Stimulated activated naive CD8-positive, alpha-beta T cell treated with anti-CD3 and anti-CD28 coated beads, Interleukin-15, Interleukin-2, amounts not matched to agents 100 ng/mL and 50 ng/mL, for 24 hours (primary cell): ENCODE results near the gene RAB15.
A peak's percentile ranks its signal among the peaks of the same experiment; 100 is the strongest.

Experiments
- H3K27ac Mint-ChIP-seq: one replicate; pipeline ENCODE4 v1.8.0; 2021; ENCODE audit warnings: mild to moderate bottlenecking, mixed read lengths
- H3K27me3 Mint-ChIP-seq: one replicate; pipeline ENCODE4 v1.8.0; 2021; ENCODE audit warnings: mixed read lengths
- H3K36me3 Mint-ChIP-seq: one replicate; pipeline ENCODE4 v1.8.0; 2021; ENCODE audit warnings: low read depth, mixed read lengths
- H3K4me1 Mint-ChIP-seq: one replicate; pipeline ENCODE4 v1.8.0; 2021; ENCODE audit warnings: low read depth, mixed read lengths
- H3K4me3 Mint-ChIP-seq: one replicate; pipeline ENCODE4 v1.8.0; 2021; ENCODE audit warnings: mild to moderate bottlenecking, mixed read lengths
- H3K9me3 Mint-ChIP-seq: one replicate; pipeline ENCODE4 v1.8.0; 2021; ENCODE audit warnings: mixed read lengths

The RAB15 gene

GRCh38 chr14:64997108-64997794 lies 25.1 kb upstream of the RAB15 start:
- Mint-ChIP-seq H3K4me3 (no peak overlapping the region), H3K27ac (peak overlapping the region; percentile 41), H3K4me1 (peaks cover 43% of the 10 kb centered on the region), H3K36me3 (peaks cover 5% of the 10 kb centered on the region), H3K27me3 (no peaks in the 10 kb centered on the region), H3K9me3 (no peaks in the 10 kb centered on the region)

- Mint-ChIP-seq H3K4me1 (peaks cover 47% of the 10 kb centered on the region), H3K9me3 (no peaks in the 10 kb centered on the region), H3K36me3 (peaks cover 9% of the 10 kb centered on the region), H3K27ac (no peak overlapping the region), H3K27me3 (no peaks in the 10 kb centered on the region), H3K4me3 (no peak overlapping the region)
Measured at GRCh38 chr14:64995291-64995690, 23.2 kb upstream of the RAB15 start.

- Mint-ChIP-seq H3K36me3 (peaks cover 12% of the 10 kb centered on the region), H3K27me3 (no peaks in the 10 kb centered on the region), H3K4me3 (no peak overlapping the region), H3K27ac (no peak overlapping the region), H3K4me1 (peaks cover 51% of the 10 kb centered on the region), H3K9me3 (no peaks in the 10 kb centered on the region)
Measured at GRCh38 chr14:64994540-64994939, 22.4 kb upstream of the RAB15 start.

- Mint-ChIP-seq H3K27me3 (no peaks in the 10 kb centered on the region), H3K27ac (no peak overlapping the region), H3K9me3 (no peaks in the 10 kb centered on the region), H3K4me3 (no peak overlapping the region), H3K4me1 (peaks cover 49% of the 10 kb centered on the region), H3K36me3 (peaks cover 16% of the 10 kb centered on the region)
Measured at GRCh38 chr14:64993266-64993930, 21.3 kb upstream of the RAB15 start.

GRCh38 chr14:64992328-64992885 lies 20.3 kb upstream of the RAB15 start:
- peaks cover 16% of the 10 kb centered on the region for H3K36me3 Mint-ChIP-seq
- no peaks in the 10 kb centered on the region for H3K9me3 Mint-ChIP-seq
- no peak overlapping the region for H3K27ac Mint-ChIP-seq
- no peaks in the 10 kb centered on the region for H3K27me3 Mint-ChIP-seq
- H3K4me3 Mint-ChIP-seq, result no peak overlapping the region
- peaks cover 44% of the 10 kb centered on the region for H3K4me1 Mint-ChIP-seq

GRCh38 chr14:64990939-64991338 lies 18.8 kb upstream of the RAB15 start:
- Mint-ChIP-seq H3K4me1 (peaks cover 45% of the 10 kb centered on the region), H3K4me3 (no peak overlapping the region), H3K27ac (no peak overlapping the region), H3K27me3 (no peaks in the 10 kb centered on the region), H3K36me3 (peaks cover 16% of the 10 kb centered on the region), H3K9me3 (no peaks in the 10 kb centered on the region)

GRCh38 chr14:64990296-64990695 lies 18.2 kb upstream of the RAB15 start:
- peak overlapping the region; percentile 58 for H3K27ac Mint-ChIP-seq
- peaks cover 48% of the 10 kb centered on the region for H3K4me1 Mint-ChIP-seq

GRCh38 chr14:64987438-64987767 lies 15.3 kb upstream of the RAB15 start:
- peaks cover 5% of the 10 kb centered on the region for H3K27me3 Mint-ChIP-seq
- peak overlapping the region; percentile 99 for H3K27ac Mint-ChIP-seq
- peaks cover 52% of the 10 kb centered on the region for H3K4me1 Mint-ChIP-seq
- H3K4me3 Mint-ChIP-seq, result peak overlapping the region; percentile 94
- H3K36me3 Mint-ChIP-seq, result peaks cover 11% of the 10 kb centered on the region
- no peaks in the 10 kb centered on the region for H3K9me3 Mint-ChIP-seq

More at GRCh38 chr14:64990296-64990695, 18.2 kb upstream of the RAB15 start:
- Mint-ChIP-seq H3K9me3 (no peaks in the 10 kb centered on the region), H3K27me3 (no peaks in the 10 kb centered on the region), H3K36me3 (peaks cover 16% of the 10 kb centered on the region), H3K4me3 (no peak overlapping the region)

- peak within 1 kb of the TSS; percentile 99 for H3K27ac Mint-ChIP-seq
- H3K36me3 Mint-ChIP-seq, result peaks cover 11% of the 10 kb centered on the region
- peak within 1 kb of the TSS; percentile 94 for H3K4me3 Mint-ChIP-seq
- peaks cover 49% of the 10 kb centered on the region for H3K4me1 Mint-ChIP-seq
- peaks cover 8% of the 10 kb centered on the region for H3K27me3 Mint-ChIP-seq
- no peaks in the 10 kb centered on the region for H3K9me3 Mint-ChIP-seq
Measured at GRCh38 chr14:64986648-64987437, 14.7 kb upstream of the RAB15 start, which contains the start of gene FNTB. Gene FNTB, plus strand, starts transcription at chr14:64986895. Its CDS starts 59 bp downstream, at chr14:64986954.

GRCh38 chr14:64983439-64984310 lies 11.5 kb upstream of the RAB15 start:
- H3K27me3 Mint-ChIP-seq, result peaks cover 8% of the 10 kb centered on the region
- H3K27ac Mint-ChIP-seq, result no peak overlapping the region
- H3K4me3 Mint-ChIP-seq, result peak overlapping the region; percentile 75
- H3K9me3 Mint-ChIP-seq, result no peaks in the 10 kb centered on the region
- H3K4me1 Mint-ChIP-seq, result peaks cover 27% of the 10 kb centered on the region
- H3K36me3 Mint-ChIP-seq, result peaks cover 1% of the 10 kb centered on the region

GRCh38 chr14:64979336-64980074 lies 7.4 kb upstream of the RAB15 start:
- Mint-ChIP-seq H3K9me3 (no peaks in the 10 kb centered on the region), H3K27ac (no peak overlapping the region), H3K36me3 (no peaks in the 10 kb centered on the region), H3K27me3 (peaks cover 8% of the 10 kb centered on the region), H3K4me3 (no peak overlapping the region), H3K4me1 (peaks cover 10% of the 10 kb centered on the region)

- Mint-ChIP-seq H3K27me3 (no peaks in the 10 kb centered on the region), H3K36me3 (no peaks in the 10 kb centered on the region), H3K9me3 (no peaks in the 10 kb centered on the region), H3K27ac (no peak overlapping the region), H3K4me3 (no peak overlapping the region), H3K4me1 (peaks cover 9% of the 10 kb centered on the region)
Measured at GRCh38 chr14:64974563-64974962, 2.4 kb upstream of the RAB15 start.

GRCh38 chr14:64973826-64974225 lies 1.7 kb upstream of the RAB15 start:
- Mint-ChIP-seq H3K4me1 (peaks cover 9% of the 10 kb centered on the region), H3K27me3 (no peaks in the 10 kb centered on the region), H3K9me3 (no peaks in the 10 kb centered on the region), H3K4me3 (no peak overlapping the region), H3K27ac (no peak overlapping the region), H3K36me3 (no peaks in the 10 kb centered on the region)

- Mint-ChIP-seq H3K4me1 (peaks cover 9% of the 10 kb centered on the region), H3K9me3 (no peaks in the 10 kb centered on the region), H3K36me3 (no peaks in the 10 kb centered on the region), H3K27ac (no peak overlapping the region), H3K27me3 (no peaks in the 10 kb centered on the region), H3K4me3 (peak overlapping the region; percentile 74)
Measured at GRCh38 chr14:64973026-64973442, 898 bp upstream of the RAB15 start.
